Right lobe of liver (tissue), 4 donors: ENCODE data around the gene POU6F1.

Experiments
- CTCF ChIP-seq, 4 donors: fragments of 200-600 bp in 3 of 4; fragments of 450-650 bp in 1 of 4; IDR thresholded peaks; one replicate each; pipeline versions ENCODE4 v1.5.1 to v1.8.0; 2016 to 2022; ENCODE audit warnings: antibody characterized with exemption in 4 of 4, mild to moderate bottlenecking in 2 of 4
- POLR2A ChIP-seq: fragments of 450-650 bp; IDR thresholded peaks from one replicate; pipeline ENCODE4 v1.6.1; 2017; ENCODE audit warnings: antibody characterized with exemption, mild to moderate bottlenecking
- donor health status: DM: no; HTN: no; CAD: no.
- donor health status: DM: no; HTN: no; CAD: no.
- donor health status: DM: no; HTN: yes; CAD: no.

GRCh38 chr12:51156245-51156765 lies 61.6 kb downstream of the POU6F1 start:
- TF ChIP-seq CTCF (IDR thresholded peaks at IDR 0.05) (no peak), POLR2A (no peak)
